ENCODE results near the gene MSRB1.
A peak's percentile ranks its signal among the peaks of the same experiment; 100 is the strongest.

The MSRB1 gene

GRCh38 chr16:1942810-1943726 lies at the start of gene MSRB1:
TSS of gene MSRB1 (minus strand) at chr16:1943199. CDS start at chr16:1943156, 43 bp downstream.
- peak; percentile 99 to 100 for DNase-seq

- peak; percentile 97 to 98 for DNase-seq
Observed at GRCh38 chr16:1991948-1992703, 49.1 kb upstream of the MSRB1 start.

GRCh38 chr16:1991588-1991947 lies 48.6 kb upstream of the MSRB1 start:
- DNase-seq: no peak

GRCh38 chr16:1991135-1991551 lies 48.1 kb upstream of the MSRB1 start:
- peak; percentile 41 to 43 for DNase-seq

- peak in 1 of 2 donors; percentile 42 for DNase-seq
Observed at GRCh38 chr16:1990351-1991134, 47.5 kb upstream of the MSRB1 start.

GRCh38 chr16:1990101-1990350 lies 47.0 kb upstream of the MSRB1 start:
- no peak for DNase-seq

- no peak for DNase-seq
Observed at GRCh38 chr16:1989209-1990100, 46.5 kb upstream of the MSRB1 start, which contains the start of gene SYNGR3. TSS of gene SYNGR3 (plus strand) at chr16:1989970. CDS start at chr16:1990103, 133 bp downstream.

GRCh38 chr16:1987198-1987597 lies 44.2 kb upstream of the MSRB1 start:
- DNase-seq: no peak

- no peak for DNase-seq
Observed at GRCh38 chr16:1985466-1986150, 42.6 kb upstream of the MSRB1 start.

GRCh38 chr16:1984347-1985225 lies 41.6 kb upstream of the MSRB1 start:
- DNase-seq: no peak

GRCh38 chr16:1983544-1984346 lies 40.7 kb upstream of the MSRB1 start, which contains the start of gene GFER:
TSS of gene GFER (plus strand) at chr16:1984193. CDS start at chr16:1984219, 26 bp downstream.
- DNase-seq: peak; percentile 74 to 86

GRCh38 chr16:1982991-1983543 lies 40.1 kb upstream of the MSRB1 start:
- DNase-seq: no peak

GRCh38 chr16:1982013-1982433 lies 39.0 kb upstream of the MSRB1 start:
- DNase-seq: no peak

- DNase-seq: no peak
Observed at GRCh38 chr16:1981398-1981836, 38.4 kb upstream of the MSRB1 start, which contains the start of gene NOXO1. TSS of gene NOXO1 (minus strand) at chr16:1981469. CDS start at chr16:1981179, 290 bp downstream.

- DNase-seq: no peak
Observed at GRCh38 chr16:1980770-1981087, 37.7 kb upstream of the MSRB1 start.

- DNase-seq: no peak
Observed at GRCh38 chr16:1980030-1980769, 37.2 kb upstream of the MSRB1 start.

GRCh38 chr16:1979271-1980029 lies 36.5 kb upstream of the MSRB1 start:
- peak; percentile 44 to 63 for DNase-seq
